H1 (cell line): ENCODE results near the gene SLC43A3. TPM values are rescaled to one million over a fixed set of nuclear protein-coding genes. Genes with fewer than 3 reads are reported as not detected.

Experiments used
- CTCF ChIA-PET: fragments of 300-600 bp; sonication (Branson Sonifier 250); formaldehyde crosslinking; loops from one replicate; lab custom pipeline; 2021; ENCODE audit not compliant: partially characterized antibody; lab: Charles Lee
- POLR2A ChIA-PET: fragments of 300-600 bp; sonication (Branson Sonifier 250); formaldehyde crosslinking; loops from one replicate; lab custom pipeline; 2021; ENCODE audit warnings: inconsistent platforms; ENCODE audit not compliant: partially characterized antibody; lab: Charles Lee
- DNase-seq, 2 experiments: peaks; one replicate each; pipeline versions ENCODE4 v3.0.0 to v3.0.0-alpha.2; 2010 to 2022; ENCODE audit warnings: low spot score in 2 of 2, low read depth in 1 of 2, mixed read lengths in 1 of 2
- FAIRE-seq: peaks from 2 replicates; lab custom pipeline; 2011; peaks lifted over from hg19 to GRCh38; lab: Jason Lieb, UNC
- H2AFZ ChIP-seq: 2 replicates; pipeline ENCODE4 v1.8.1; 2012; ENCODE audit warnings: low read length, inconsistent platforms
- H2AK5ac ChIP-seq: 2 replicates; pipeline ENCODE4 v1.6.1; 2013; ENCODE audit warnings: low read depth, low read length
- H2BK120ac ChIP-seq: replicated peaks from 2 replicates; pipeline ENCODE3; 2013; ENCODE audit warnings: low read depth, low read length, inconsistent platforms
- H2BK12ac ChIP-seq: 2 replicates; pipeline ENCODE4 v1.6.1; 2013; ENCODE audit warnings: low read depth, low read length
- H2BK15ac ChIP-seq: 2 replicates; pipeline ENCODE4 v1.6.1; 2013; ENCODE audit warnings: low read length
- H2BK20ac ChIP-seq: 2 replicates; pipeline ENCODE4 v1.6.1; 2013; ENCODE audit warnings: low read length
- H2BK5ac ChIP-seq: 2 replicates; pipeline ENCODE4 v1.6.1; 2013; ENCODE audit warnings: low read depth, low read length
- H3K14ac ChIP-seq: 2 replicates; pipeline ENCODE4 v1.6.1; 2013; ENCODE audit warnings: inconsistent platforms; ENCODE audit not compliant: insufficient read length
- H3K18ac ChIP-seq: 2 replicates; pipeline ENCODE4 v1.6.1; 2013; ENCODE audit warnings: low read length; ENCODE audit errors: extremely low read depth
- H3K23ac ChIP-seq: 2 replicates; pipeline ENCODE4 v1.6.1; 2013; ENCODE audit warnings: inconsistent platforms; ENCODE audit not compliant: insufficient read length
- H3K23me2 ChIP-seq: 2 replicates; pipeline ENCODE4 v1.6.1; 2013; ENCODE audit warnings: low read depth, low read length
- H3K27ac ChIP-seq: 2 replicates; pipeline ENCODE4 v1.6.1; 2011; ENCODE audit warnings: low read depth, low read length, inconsistent platforms
- H3K27me3 ChIP-seq, 4 experiments: replicated peaks in 1 of 4; 1 replicate in 1 of 4; 2 replicates in 3 of 4; pipeline versions ENCODE4 v1.6.1 to v1.8.1; 2011 to 2013; ENCODE audit warnings: low read length in 3 of 4, mild to moderate bottlenecking in 3 of 4, inconsistent platforms in 2 of 4, mixed read lengths in 2 of 4, moderate library complexity in 1 of 4; ENCODE audit not compliant: control insufficient read depth in 3 of 4, insufficient read depth in 3 of 4; ENCODE audit errors: extremely low read depth in 1 of 4
- H3K36me3 ChIP-seq, 4 experiments: 2 replicates each; pipeline versions ENCODE4 v1.6.1 to v1.8.1; 2011 to 2013; ENCODE audit warnings: mild to moderate bottlenecking in 4 of 4, low read length in 3 of 4, moderate library complexity in 2 of 4, control low read depth in 1 of 4, inconsistent platforms in 1 of 4; ENCODE audit not compliant: insufficient read depth in 4 of 4, control insufficient read depth in 2 of 4
- H3K4ac ChIP-seq: replicated peaks from 2 replicates; pipeline ENCODE3; 2013; ENCODE audit warnings: low read length, low read depth, mixed read lengths, inconsistent platforms; ENCODE audit not compliant: insufficient read length
- H3K4me1 ChIP-seq, 4 experiments: replicated peaks in 1 of 4; 1 replicate in 1 of 4; 2 replicates in 3 of 4; pipeline versions ENCODE4 v1.6.1 to v1.8.1; 2011 to 2013; ENCODE audit warnings: low read length in 3 of 4, inconsistent platforms in 2 of 4, mixed read lengths in 1 of 4; ENCODE audit not compliant: insufficient read depth in 4 of 4, control insufficient read depth in 3 of 4
- H3K4me2 ChIP-seq, 2 experiments: 2 replicates each; pipeline versions ENCODE4 v1.6.1 to v1.8.1; 2011 to 2013; ENCODE audit warnings: low read depth in 2 of 2, low read length in 2 of 2, control low read depth in 1 of 2, inconsistent platforms in 1 of 2, mild to moderate bottlenecking in 1 of 2; ENCODE audit not compliant: insufficient read depth in 1 of 2
- H3K4me3 ChIP-seq, 4 experiments: fragments of 200-600, 300-600 bp in 1 of 4; sonication (generic), shearing (Covaris generic), sonication (Bioruptor Twin) in 1 of 4; 2 replicates each; pipeline versions ENCODE4 v1.5.1 to v1.8.1; 2011 to 2016; ENCODE audit warnings: low read length in 4 of 4, low read depth in 3 of 4, control low read depth in 2 of 4, inconsistent platforms in 2 of 4, mild to moderate bottlenecking in 2 of 4, mixed read lengths in 1 of 4, moderate library complexity in 1 of 4; ENCODE audit not compliant: insufficient read depth in 2 of 4; ENCODE audit errors: extremely low read depth in 1 of 4
- H3K56ac ChIP-seq: replicated peaks from 2 replicates; pipeline ENCODE3; 2013; ENCODE audit warnings: low read depth, mild to moderate bottlenecking, mixed read lengths, low read length, inconsistent platforms; ENCODE audit not compliant: insufficient read length
- H3K79me1 ChIP-seq: 2 replicates; pipeline ENCODE4 v1.6.1; 2013; ENCODE audit warnings: low read depth, low read length, control low read depth
- H3K79me2 ChIP-seq, 2 experiments: 2 replicates each; pipeline versions ENCODE4 v1.6.1 to v1.8.1; 2012 to 2013; ENCODE audit warnings: low read length in 2 of 2, mild to moderate bottlenecking in 2 of 2, inconsistent platforms in 1 of 2; ENCODE audit not compliant: insufficient read depth in 2 of 2, control insufficient read depth in 1 of 2
- H3K9ac ChIP-seq, 4 experiments: replicated peaks in 1 of 4; 1 replicate in 1 of 4; 2 replicates in 3 of 4; pipeline versions ENCODE4 v1.6.1 to v1.8.1; 2011 to 2013; ENCODE audit warnings: low read depth in 3 of 4, low read length in 3 of 4, control low read depth in 2 of 4, mild to moderate bottlenecking in 2 of 4, moderate library complexity in 2 of 4, inconsistent platforms in 1 of 4; ENCODE audit errors: extremely low read depth in 1 of 4
- H3K9me3 ChIP-seq, 2 experiments: 2 replicates each; pipeline versions ENCODE4 v1.6.1 to v1.8.1; 2012 to 2013; ENCODE audit warnings: mild to moderate bottlenecking in 2 of 2, moderate library complexity in 2 of 2, control low read depth in 1 of 2, inconsistent platforms in 1 of 2, low read depth in 1 of 2, low read length in 1 of 2, mixed read lengths in 1 of 2; ENCODE audit not compliant: insufficient read depth in 2 of 2
- H4K20me1 ChIP-seq, 2 experiments: replicated peaks in 1 of 2; 2 replicates each; pipeline versions ENCODE3 to v1.8.1; 2011 to 2013; ENCODE audit warnings: inconsistent platforms in 2 of 2, low read length in 2 of 2, mild to moderate bottlenecking in 1 of 2; ENCODE audit not compliant: insufficient read depth in 2 of 2, control insufficient read depth in 1 of 2
- H4K5ac ChIP-seq: 2 replicates; pipeline ENCODE4 v1.6.1; 2013; ENCODE audit warnings: low read length, low read depth, mixed read lengths, inconsistent platforms; ENCODE audit not compliant: insufficient read length
- H4K8ac ChIP-seq: 2 replicates; pipeline ENCODE4 v1.8.0; 2013; ENCODE audit warnings: mild to moderate bottlenecking, moderate library complexity, low read length, inconsistent platforms; ENCODE audit not compliant: insufficient read depth; ENCODE audit errors: extremely low read depth
- H4K91ac ChIP-seq: replicated peaks from 2 replicates; pipeline ENCODE3; 2013; ENCODE audit warnings: low read length, mixed read lengths, inconsistent platforms; ENCODE audit not compliant: insufficient read length
- RXRA ChIP-seq: IDR thresholded peaks from 2 replicates; pipeline ENCODE4 v1.6.1; 2011; ENCODE audit warnings: low read depth, mild to moderate bottlenecking, low read length, moderate library complexity; ENCODE audit not compliant: insufficient read depth
- SP2 ChIP-seq: IDR thresholded peaks from 2 replicates; pipeline ENCODE4 v1.6.1; 2012; ENCODE audit warnings: mild to moderate bottlenecking, low read length, inconsistent platforms
- WGBS, 2 experiments: shearing (Covaris generic) in 1 of 2; methylation state at CpG; one replicate each; pipeline versions ENCODE4 v1.1.6 to v1.1.7; 2013 to 2015; ENCODE audit warnings: low lambda C conversion rate in 2 of 2, mixed read lengths in 2 of 2, inconsistent platforms in 1 of 2, low coverage in 1 of 2, missing lambda C conversion rate in 1 of 2; ENCODE audit not compliant: insufficient replicate concordance in 2 of 2, insufficient coverage in 1 of 2, insufficient read length in 1 of 2; ENCODE audit errors: extremely low coverage in 1 of 2, missing lambda C conversion rate in 1 of 2; 5-methylcytosine and 5-hydroxymethylcytosine counted together
- polyA plus RNA-seq, 7 experiments: library from polyadenylated mRNA; depleted of rRNA in 3 of 7; stranded (reverse) in 5 of 7; unstranded in 2 of 7; fragments of >200 nt in 5 of 7; fragments of 200-250 nt in 2 of 7; gene quantifications; 1 replicate in 5 of 7; 2 replicates in 1 of 7; 4 replicates in 1 of 7; pipeline versions ENCODE4 v1.2.1 to v1.2.3, GENCODE V29; 2011 to 2013; ENCODE audit warnings: missing spikeins in 2 of 7, mixed read lengths in 2 of 7
- total RNA-seq: library from RNA; stranded (reverse); fragmentation: NEBNext Ultra II Directional; extraction: Animal tissue kit (Norgen Biotek cat#: 25700); gene quantifications from 2 replicates; pipeline ENCODE4 v1.2.1, GENCODE V29; 2021

Gene SLC43A3
- total and polyA plus RNA-seq, 2 of the 8 experiments (the other 6 are each of a cell fraction or from before 2014, with no cell fraction given), result 31.8 to 67.8 TPM

GRCh38 chr11:57403802-57404147 is 23.1 kb downstream of the SLC43A3 start:
- H3K79me1 ChIP-seq, result no peaks in the 10 kb centered on the region; the same call in 1 of the 2 replicates
- no peaks in the 10 kb centered on the region for H3K79me2 ChIP-seq
- H4K20me1 ChIP-seq, result peaks cover 0 to 1% of the 10 kb centered on the region in 2 experiments
- DNase-seq (no peak), FAIRE-seq (no peak)
- no peak overlapping the region for H2AK5ac ChIP-seq
- H3K14ac ChIP-seq, result no peak overlapping the region
- H2BK20ac ChIP-seq, result no peak overlapping the region
- ChIA-PET CTCF (no interaction called here), POLR2A (no interaction called here)
- no peak overlapping the region for H3K4me3 ChIP-seq
- H3K4me1 ChIP-seq, result no peaks in the 10 kb centered on the region
- no peaks in the 10 kb centered on the region for H3K23me2 ChIP-seq
- no peak overlapping the region for H3K9ac ChIP-seq
- peaks cover 4 to 16% (median 12%) of the 10 kb centered on the region in 4 experiments; a peak in 6 of 8 replicates for H3K36me3 ChIP-seq
- H3K27ac ChIP-seq, result no peak overlapping the region
- H2BK15ac ChIP-seq, result no peak overlapping the region
- H2BK5ac ChIP-seq, result no peak overlapping the region
- H3K56ac ChIP-seq, result no peak overlapping the region
- H4K5ac ChIP-seq, result no peak overlapping the region
- WGBS, 2 experiments, result 78% methylated on average over 2 of the region's 2 CpGs; no CpG with 5 or more reads in 1 of the 2 experiments
- TF ChIP-seq SP2, result no peak
- TF ChIP-seq RXRA, result no peak
- no peak overlapping the region for H3K4ac ChIP-seq
- H4K91ac ChIP-seq, result no peak overlapping the region
- no peak overlapping the region for H2BK120ac ChIP-seq
- no peaks in the 10 kb centered on the region; a peak in 1 of 7 replicates for H3K27me3 ChIP-seq
- H2BK12ac ChIP-seq, result no peak overlapping the region
- no peak overlapping the region for H4K8ac ChIP-seq
- no peaks in the 10 kb centered on the region for H3K9me3 ChIP-seq
- no peak overlapping the region for H3K23ac ChIP-seq
- H2AFZ ChIP-seq, result no peak overlapping the region
- no peak overlapping the region for H3K18ac ChIP-seq
- no peak overlapping the region for H3K4me2 ChIP-seq
